Uterus (tissue), 2 donors: Measurements from ENCODE around the gene MICU2.

Experiments used
- POLR2A ChIP-seq, 2 donors: fragments of 450-650 bp; IDR thresholded peaks; one replicate each; pipeline ENCODE4 v1.6.1; 2016; ENCODE audit warnings: antibody characterized with exemption in 2 of 2, mild to moderate bottlenecking in 1 of 2, moderate library complexity in 1 of 2
- TF ChIP-seq, protein P1 (sequence below), 4 experiments: fragments of 200-600 bp in 2 of 4; fragments of 450-650 bp in 2 of 4; sonication (generic) in 2 of 4; IDR thresholded peaks; one replicate each; pipeline ENCODE4 v1.5.1; 2016 to 2019; ENCODE audit warnings: antibody characterized with exemption in 4 of 4, mild to moderate bottlenecking in 2 of 4, moderate library complexity in 1 of 4

DNA sequence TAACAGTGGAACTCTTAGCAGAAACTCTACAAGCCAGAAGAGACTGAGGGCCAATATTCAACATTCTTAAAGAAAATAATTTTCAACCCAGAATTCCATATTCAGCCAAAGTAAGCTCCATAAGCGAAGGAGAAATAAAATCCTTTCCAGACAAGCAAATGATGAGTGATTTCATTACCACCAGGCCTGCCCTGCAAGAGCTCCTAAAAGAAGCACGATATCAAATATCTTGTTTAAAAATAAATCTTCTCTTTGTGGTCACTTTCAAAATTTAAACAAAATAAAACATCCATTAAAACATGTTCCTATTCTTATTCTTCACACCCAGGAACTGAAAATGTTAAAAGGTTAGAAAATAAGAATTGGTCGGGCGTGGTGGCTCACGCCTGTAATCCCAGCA, 13.7 kb downstream of the MICU2 start:
- TF ChIP-seq, protein P1, sequence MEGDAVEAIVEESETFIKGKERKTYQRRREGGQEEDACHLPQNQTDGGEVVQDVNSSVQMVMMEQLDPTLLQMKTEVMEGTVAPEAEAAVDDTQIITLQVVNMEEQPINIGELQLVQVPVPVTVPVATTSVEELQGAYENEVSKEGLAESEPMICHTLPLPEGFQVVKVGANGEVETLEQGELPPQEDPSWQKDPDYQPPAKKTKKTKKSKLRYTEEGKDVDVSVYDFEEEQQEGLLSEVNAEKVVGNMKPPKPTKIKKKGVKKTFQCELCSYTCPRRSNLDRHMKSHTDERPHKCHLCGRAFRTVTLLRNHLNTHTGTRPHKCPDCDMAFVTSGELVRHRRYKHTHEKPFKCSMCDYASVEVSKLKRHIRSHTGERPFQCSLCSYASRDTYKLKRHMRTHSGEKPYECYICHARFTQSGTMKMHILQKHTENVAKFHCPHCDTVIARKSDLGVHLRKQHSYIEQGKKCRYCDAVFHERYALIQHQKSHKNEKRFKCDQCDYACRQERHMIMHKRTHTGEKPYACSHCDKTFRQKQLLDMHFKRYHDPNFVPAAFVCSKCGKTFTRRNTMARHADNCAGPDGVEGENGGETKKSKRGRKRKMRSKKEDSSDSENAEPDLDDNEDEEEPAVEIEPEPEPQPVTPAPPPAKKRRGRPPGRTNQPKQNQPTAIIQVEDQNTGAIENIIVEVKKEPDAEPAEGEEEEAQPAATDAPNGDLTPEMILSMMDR (IDR thresholded peaks at IDR 0.05) = no peak
- TF ChIP-seq POLR2A (IDR thresholded peaks at IDR 0.05) = no peak
